Pulmonary artery endothelial cell (primary cell): ENCODE results near the gene TMEM74B. TPM values are rescaled to one million over a fixed set of nuclear protein-coding genes. Genes with fewer than 3 reads are reported as not detected.

Experiments used
- DNase-seq: peaks from one replicate; pipeline ENCODE4 v3.0.0-alpha.2; 2011; ENCODE audit warnings: low read depth, low spot score
- total RNA-seq: library from RNA; depleted of rRNA; stranded (reverse); fragments of >200 nt; gene quantifications from 2 replicates; pipeline ENCODE4 v1.2.3, GENCODE V29; 2014

The TMEM74B gene
- total RNA-seq, 1 donor from 2014 or later = 0.07 TPM

- no peak for DNase-seq
Observed at GRCh38 chr20:1144401-1145172, 40.2 kb downstream of the TMEM74B start.

GRCh38 chr20:1137236-1137635, 47.5 kb downstream of the TMEM74B start:
- DNase-seq = no peak

- no peak for DNase-seq
Observed at GRCh38 chr20:1134836-1135235, 49.9 kb downstream of the TMEM74B start.

GRCh38 chr20:1134355-1134754, 50.4 kb downstream of the TMEM74B start:
- no peak for DNase-seq

- no peak for DNase-seq
Observed at GRCh38 chr20:1131354-1131753, 53.4 kb downstream of the TMEM74B start.

- DNase-seq = no peak
Observed at GRCh38 chr20:1130847-1131246, 53.9 kb downstream of the TMEM74B start.

Other genes with a start within 250 kb of the TMEM74B start
- gene RSPO4, start 182.7 kb downstream of the TMEM74B start, total RNA-seq = not detected in 2 replicates
- 32.4 and 39.9 TPM in 2 replicates for gene PSMF1, start 66.4 kb downstream of the TMEM74B start, total RNA-seq
- 0.07 TPM in 1 of 2 replicates, not detected in the other for gene C20orf202, start 18.5 kb upstream of the TMEM74B start, total RNA-seq
- 0.14 and 0.26 TPM in 2 replicates for gene RAD21L1, start 41.1 kb upstream of the TMEM74B start, total RNA-seq
- 6.4 and 14.0 TPM in 2 replicates for gene SNPH, start 81.3 kb upstream of the TMEM74B start, total RNA-seq
- gene SDCBP2, start 144.2 kb upstream of the TMEM74B start, total RNA-seq = 3.0 and 7.0 TPM in 2 replicates
- 293 and 297 TPM in 2 replicates for gene FKBP1A, start 208.1 kb upstream of the TMEM74B start, total RNA-seq